HepG2 (cell line): Measurements from ENCODE around the gene PTPRN. TPM values are rescaled to one million over a fixed set of nuclear protein-coding genes. Genes with fewer than 3 reads are reported as not detected.

Source experiments
- CAMTA2 ChIP-seq: sonication (generic); formaldehyde crosslinking; IDR thresholded peaks from 2 replicates; pipeline ENCODE4 v1.4.0; 2020; ENCODE audit warnings: mild to moderate bottlenecking, missing genetic modification reagents, borderline replicate concordance
- EZH2 ChIP-seq: conservative IDR thresholded peaks from 2 replicates; pipeline ENCODE4 v1.6.1; 2012; ENCODE audit warnings: mild to moderate bottlenecking, low read depth, low read length, moderate library complexity
- IRF2 ChIP-seq: IDR thresholded peaks from 2 replicates; pipeline ENCODE4 v1.6.1; 2018; ENCODE audit warnings: missing genetic modification reagents, missing compliant biosample characterization
- KLF9 ChIP-seq: IDR thresholded peaks from 2 replicates; pipeline ENCODE4 v1.6.1; 2016; ENCODE audit warnings: low read depth
- MAFF ChIP-seq: IDR thresholded peaks from 2 replicates; pipeline ENCODE4 v1.6.1; 2011; ENCODE audit warnings: low read depth, low read length, improper control_type of control experiment
- MAFK ChIP-seq, 2 experiments: IDR thresholded peaks in 1 of 2; conservative IDR thresholded peaks in 1 of 2; 2 replicates each; pipeline ENCODE4 v1.6.1; 2011; ENCODE audit warnings: improper control_type of control experiment in 2 of 2, low read length in 2 of 2
- ONECUT2 ChIP-seq: sonication (generic); formaldehyde crosslinking; IDR thresholded peaks from 2 replicates; pipeline ENCODE4 v1.4.0; 2020; ENCODE audit warnings: missing genetic modification reagents
- POLR2A ChIP-seq, 2 experiments: IDR thresholded peaks; 2 replicates each; pipeline ENCODE4 v1.6.1; 2011; ENCODE audit warnings: low read depth in 2 of 2, low read length in 2 of 2, mild to moderate bottlenecking in 1 of 2, moderate library complexity in 1 of 2; ENCODE audit not compliant: insufficient read depth in 1 of 2
- RBFOX2 ChIP-seq: fragments of 200-400 bp; formaldehyde crosslinking; IDR thresholded peaks from 2 replicates; pipeline ENCODE4 v1.6.1; 2017; ENCODE audit warnings: low read depth, mild to moderate bottlenecking, low read length
- REPIN1 ChIP-seq: sonication (generic); formaldehyde crosslinking; IDR thresholded peaks from 2 replicates; pipeline ENCODE4 v1.8.0; 2022; ENCODE audit warnings: missing genetic modification reagents, low read depth, mild to moderate bottlenecking, borderline replicate concordance
- RFXAP ChIP-seq: sonication (generic); formaldehyde crosslinking; IDR thresholded peaks from 2 replicates; pipeline ENCODE4 v1.4.0; 2020; ENCODE audit warnings: missing genetic modification reagents, borderline replicate concordance
- SALL2 ChIP-seq: sonication (generic); formaldehyde crosslinking; IDR thresholded peaks from 2 replicates; pipeline ENCODE4 v1.8.1; 2023; ENCODE audit warnings: mild to moderate bottlenecking, missing genetic modification reagents, inconsistent platforms
- SMAD3 ChIP-seq: sonication (generic); formaldehyde crosslinking; IDR thresholded peaks from 2 replicates; pipeline ENCODE4 v1.4.0; 2020; ENCODE audit warnings: missing genetic modification reagents
- SP2 ChIP-seq: sonication (generic); formaldehyde crosslinking; IDR thresholded peaks from 2 replicates; pipeline ENCODE4 v1.5.1; 2020; ENCODE audit warnings: mild to moderate bottlenecking, missing genetic modification reagents
- TCF7L2 ChIP-seq: IDR thresholded peaks from 2 replicates; pipeline ENCODE4 v1.6.1; 2011; ENCODE audit warnings: mild to moderate bottlenecking, low read depth, low read length, moderate library complexity
- TEAD2 ChIP-seq: sonication (generic); formaldehyde crosslinking; IDR thresholded peaks from 2 replicates; pipeline ENCODE4 v1.9.0; 2021; ENCODE audit warnings: missing genetic modification reagents
- XRCC5 ChIP-seq: fragments of 200-400 bp; formaldehyde crosslinking; optimal IDR thresholded peaks from 2 replicates; pipeline ENCODE3; 2017; ENCODE audit warnings: mild to moderate bottlenecking, low read length
- ZFP36 ChIP-seq: fragments of 150-350 bp; IDR thresholded peaks from 2 replicates; pipeline ENCODE4 v1.6.1; 2018; ENCODE audit warnings: borderline replicate concordance, low read length, low read depth; ENCODE audit not compliant: partially characterized antibody
- ZNF138 ChIP-seq: sonication (generic); formaldehyde crosslinking; IDR thresholded peaks from 2 replicates; pipeline ENCODE4 v1.5.0; 2020; ENCODE audit warnings: mild to moderate bottlenecking, low read depth, missing genetic modification reagents
- ZNF850 ChIP-seq: sonication (generic); formaldehyde crosslinking; conservative IDR thresholded peaks from 2 replicates; pipeline ENCODE4 v1.9.0; 2021; ENCODE audit warnings: mild to moderate bottlenecking, missing genetic modification reagents
- ZZZ3 ChIP-seq: sonication (generic); formaldehyde crosslinking; IDR thresholded peaks from 2 replicates; pipeline ENCODE4 v1.4.0; 2020; ENCODE audit warnings: missing genetic modification reagents, mild to moderate bottlenecking, borderline replicate concordance
- polyA plus RNA-seq, 8 experiments: library from polyadenylated mRNA; depleted of rRNA in 3 of 8; stranded (reverse) in 7 of 8; unstranded in 1 of 8; fragments of >200 nt; fragmentation: Illumina TruSeq in 4 of 8; extraction: Trizol in 4 of 8; gene quantifications; 2 replicates each; pipeline versions ENCODE4 v1.2.1 to v1.2.3, GENCODE V29; 2011 to 2016; ENCODE audit warnings: low read depth in 4 of 8, missing spikeins in 1 of 8, mixed read lengths in 1 of 8; ENCODE audit not compliant: insufficient read depth in 1 of 8
- total RNA-seq, 5 experiments: library from RNA; depleted of rRNA; stranded (reverse); fragments of >200 nt; fragmentation: Illumina TruSeq; extraction: Trizol; gene quantifications; 2 replicates each; pipeline ENCODE4 v1.2.3, GENCODE V29; 2016; ENCODE audit warnings: low read depth in 1 of 5
- TF ChIP-seq, protein P1 (sequence below): fragments of 450-650 bp; IDR thresholded peaks from 2 replicates; pipeline ENCODE4 v1.6.1; 2017; ENCODE audit warnings: mild to moderate bottlenecking
- TF ChIP-seq, protein P2 (sequence below): sonication (generic); formaldehyde crosslinking; IDR thresholded peaks from 2 replicates; pipeline ENCODE4 v1.4.0; 2020; ENCODE audit warnings: low read depth, missing genetic modification reagents
- TF ChIP-seq, protein P3 (sequence below): IDR thresholded peaks from 2 replicates; pipeline ENCODE4 v1.6.1; 2016; ENCODE audit warnings: missing genetic modification reagents, missing compliant biosample characterization

Gene PTPRN
- total and polyA plus RNA-seq, 2 of the 13 experiments (the other 11 are each of a cell fraction or from before 2014, with no cell fraction given) = 0.26 TPM; not detected in 1

DNA sequence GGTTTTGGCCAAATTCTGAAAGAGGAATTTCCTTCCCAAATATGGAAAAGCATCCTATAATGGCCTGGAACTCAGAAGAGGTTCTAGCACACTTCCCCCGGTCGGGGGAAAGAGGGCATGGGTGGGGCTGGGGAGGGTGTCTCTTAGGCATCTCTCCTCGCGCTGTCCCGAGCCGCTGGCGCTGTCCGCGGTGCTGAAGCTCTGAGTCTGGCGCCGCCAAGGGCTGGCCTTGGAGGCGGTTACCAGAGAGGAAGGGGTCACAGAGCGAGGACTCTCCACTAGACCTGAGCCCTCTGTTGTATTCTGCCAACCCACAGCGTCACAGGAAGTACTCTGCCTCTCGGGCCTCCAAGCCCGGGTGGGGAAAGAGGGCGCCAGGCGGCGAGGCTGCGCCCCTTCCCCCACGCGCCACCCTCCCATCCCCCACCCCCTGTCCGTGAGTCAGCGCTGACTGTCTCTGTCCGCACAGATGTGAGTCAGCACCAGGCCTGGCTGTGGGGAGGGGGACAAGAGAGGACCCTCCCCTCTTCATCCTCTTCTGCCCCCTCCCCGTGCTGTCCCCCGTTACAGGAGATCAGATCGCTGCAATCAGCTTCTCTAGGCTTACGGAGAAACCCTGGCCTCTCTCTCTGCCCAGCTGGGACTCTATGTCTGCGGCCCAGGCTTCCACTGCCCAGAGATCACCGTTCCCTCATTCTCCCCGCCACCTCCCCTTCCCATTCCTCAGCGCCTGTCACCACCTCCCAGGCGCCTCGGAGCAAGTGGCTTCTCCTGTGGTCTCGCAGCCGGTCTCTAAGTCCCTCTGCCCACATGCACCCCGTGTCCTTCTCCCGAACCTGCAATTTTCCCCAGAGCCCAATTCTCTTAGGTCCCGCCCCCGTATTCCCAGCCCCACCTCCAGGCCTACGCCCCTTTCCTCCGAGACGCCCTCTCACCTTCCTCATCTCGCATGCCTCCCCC lies 779 bp downstream of the PTPRN start (continued):
- TF ChIP-seq XRCC5 (peak; percentile 54), ZZZ3 (0 out of 2 replicates have a peak, but pooled peaks have one; percentile 41), ZNF138 (CRISPR knock-in tag) (peak; percentile 97), TCF7L2 (no peak), POLR2A (IDR thresholded peaks at IDR 0.05; ENCODE audit: insufficient read depth in 1 of 2, low read depth in 2 of 2, low read length in 2 of 2) (no peak), SMAD3 (peak; percentile 99), MAFK (conservative IDR thresholded peaks at IDR 0.05 in 1 of 2, IDR thresholded peaks at IDR 0.05 in 1 of 2; ENCODE audit: low read length in 2 of 2) (no peak), EZH2 (no peak), ONECUT2 (peak; percentile 65; the same call in 1 of the 2 replicates), SALL2 (CRISPR knock-in tag) (peak; percentile 95), KLF9 (CRISPR knock-in tag) (peak; percentile 88; the same call in 1 of the 2 replicates), RFXAP (CRISPR knock-in tag) (peak; percentile 91), REPIN1 (CRISPR knock-in tag) (peak; percentile 78; the same call in 1 of the 2 replicates), SP2 (CRISPR knock-in tag) (peak; percentile 55), RBFOX2 (no peak), ZFP36 (no peak), CAMTA2 (peak; percentile 95; the same call in 1 of the 2 replicates), MAFF (no peak), IRF2 (CRISPR knock-in tag) (peak; percentile 92), ZNF850 (CRISPR knock-in tag) (no peak), TEAD2 (peak; percentile 81; the same call in 1 of the 2 replicates)
- TF ChIP-seq, protein P1, sequence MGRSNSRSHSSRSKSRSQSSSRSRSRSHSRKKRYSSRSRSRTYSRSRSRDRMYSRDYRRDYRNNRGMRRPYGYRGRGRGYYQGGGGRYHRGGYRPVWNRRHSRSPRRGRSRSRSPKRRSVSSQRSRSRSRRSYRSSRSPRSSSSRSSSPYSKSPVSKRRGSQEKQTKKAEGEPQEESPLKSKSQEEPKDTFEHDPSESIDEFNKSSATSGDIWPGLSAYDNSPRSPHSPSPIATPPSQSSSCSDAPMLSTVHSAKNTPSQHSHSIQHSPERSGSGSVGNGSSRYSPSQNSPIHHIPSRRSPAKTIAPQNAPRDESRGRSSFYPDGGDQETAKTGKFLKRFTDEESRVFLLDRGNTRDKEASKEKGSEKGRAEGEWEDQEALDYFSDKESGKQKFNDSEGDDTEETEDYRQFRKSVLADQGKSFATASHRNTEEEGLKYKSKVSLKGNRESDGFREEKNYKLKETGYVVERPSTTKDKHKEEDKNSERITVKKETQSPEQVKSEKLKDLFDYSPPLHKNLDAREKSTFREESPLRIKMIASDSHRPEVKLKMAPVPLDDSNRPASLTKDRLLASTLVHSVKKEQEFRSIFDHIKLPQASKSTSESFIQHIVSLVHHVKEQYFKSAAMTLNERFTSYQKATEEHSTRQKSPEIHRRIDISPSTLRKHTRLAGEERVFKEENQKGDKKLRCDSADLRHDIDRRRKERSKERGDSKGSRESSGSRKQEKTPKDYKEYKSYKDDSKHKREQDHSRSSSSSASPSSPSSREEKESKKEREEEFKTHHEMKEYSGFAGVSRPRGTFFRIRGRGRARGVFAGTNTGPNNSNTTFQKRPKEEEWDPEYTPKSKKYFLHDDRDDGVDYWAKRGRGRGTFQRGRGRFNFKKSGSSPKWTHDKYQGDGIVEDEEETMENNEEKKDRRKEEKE = no peak
- TF ChIP-seq, protein P2, sequence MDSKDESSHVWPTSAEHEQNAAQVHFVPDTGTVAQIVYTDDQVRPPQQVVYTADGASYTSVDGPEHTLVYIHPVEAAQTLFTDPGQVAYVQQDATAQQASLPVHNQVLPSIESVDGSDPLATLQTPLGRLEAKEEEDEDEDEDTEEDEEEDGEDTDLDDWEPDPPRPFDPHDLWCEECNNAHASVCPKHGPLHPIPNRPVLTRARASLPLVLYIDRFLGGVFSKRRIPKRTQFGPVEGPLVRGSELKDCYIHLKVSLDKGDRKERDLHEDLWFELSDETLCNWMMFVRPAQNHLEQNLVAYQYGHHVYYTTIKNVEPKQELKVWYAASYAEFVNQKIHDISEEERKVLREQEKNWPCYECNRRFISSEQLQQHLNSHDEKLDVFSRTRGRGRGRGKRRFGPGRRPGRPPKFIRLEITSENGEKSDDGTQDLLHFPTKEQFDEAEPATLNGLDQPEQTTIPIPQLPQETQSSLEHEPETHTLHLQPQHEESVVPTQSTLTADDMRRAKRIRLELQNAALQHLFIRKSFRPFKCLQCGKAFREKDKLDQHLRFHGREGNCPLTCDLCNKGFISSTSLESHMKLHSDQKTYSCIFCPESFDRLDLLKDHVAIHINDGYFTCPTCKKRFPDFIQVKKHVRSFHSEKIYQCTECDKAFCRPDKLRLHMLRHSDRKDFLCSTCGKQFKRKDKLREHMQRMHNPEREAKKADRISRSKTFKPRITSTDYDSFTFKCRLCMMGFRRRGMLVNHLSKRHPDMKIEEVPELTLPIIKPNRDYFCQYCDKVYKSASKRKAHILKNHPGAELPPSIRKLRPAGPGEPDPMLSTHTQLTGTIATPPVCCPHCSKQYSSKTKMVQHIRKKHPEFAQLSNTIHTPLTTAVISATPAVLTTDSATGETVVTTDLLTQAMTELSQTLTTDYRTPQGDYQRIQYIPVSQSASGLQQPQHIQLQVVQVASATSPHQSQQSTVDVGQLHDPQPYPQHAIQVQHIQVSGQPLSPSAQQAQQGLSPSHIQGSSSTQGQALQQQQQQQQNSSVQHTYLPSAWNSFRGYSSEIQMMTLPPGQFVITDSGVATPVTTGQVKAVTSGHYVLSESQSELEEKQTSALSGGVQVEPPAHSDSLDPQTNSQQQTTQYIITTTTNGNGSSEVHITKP = 0 out of 2 replicates have a peak, but pooled peaks have one; percentile 57
- TF ChIP-seq, protein P3, sequence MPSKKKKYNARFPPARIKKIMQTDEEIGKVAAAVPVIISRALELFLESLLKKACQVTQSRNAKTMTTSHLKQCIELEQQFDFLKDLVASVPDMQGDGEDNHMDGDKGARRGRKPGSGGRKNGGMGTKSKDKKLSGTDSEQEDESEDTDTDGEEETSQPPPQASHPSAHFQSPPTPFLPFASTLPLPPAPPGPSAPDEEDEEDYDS (CRISPR knock-in tag) = peak; percentile 51; the same call in 1 of the 2 replicates
